HepG2 (cell line): ENCODE measurements around the gene PLEKHM2.

Source experiments
- CTCF ChIP-seq: sonication (generic); formaldehyde crosslinking; IDR thresholded peaks from 2 replicates; pipeline ENCODE4 v1.5.0; 2020; ENCODE audit warnings: mild to moderate bottlenecking, missing genetic modification reagents, moderate library complexity
- FOXA1 ChIP-seq, 2 experiments: fragments of 450-650 bp in 1 of 2; sonication (generic) in 1 of 2; formaldehyde crosslinking in 1 of 2; IDR thresholded peaks; 2 replicates each; pipeline versions ENCODE4 v1.4.0 to v1.6.1; 2016 to 2020; ENCODE audit warnings: missing genetic modification reagents in 1 of 2
- MAX ChIP-seq: IDR thresholded peaks from 2 replicates; pipeline ENCODE4 v1.6.1; 2012; ENCODE audit warnings: inconsistent platforms
- SP2 ChIP-seq: sonication (generic); formaldehyde crosslinking; IDR thresholded peaks from 2 replicates; pipeline ENCODE4 v1.5.1; 2020; ENCODE audit warnings: mild to moderate bottlenecking, missing genetic modification reagents

- TF ChIP-seq CTCF (no peak), FOXA1 (IDR thresholded peaks at IDR 0.05) (no peak), FOXA1 (CRISPR knock-in tag; IDR thresholded peaks at IDR 0.05) (no peak), MAX (no peak), SP2 (CRISPR knock-in tag) (no peak)
These were observed 1.2 kb upstream of the PLEKHM2 start for GRCh38 chr1:15682936-15683341.
